Fibroblast of skin of right quadriceps (primary cell): ENCODE data around the gene IRX1.
A peak's percentile ranks its signal among the peaks of the same experiment; 100 is the strongest.

Experiments used
- DNase-seq: peaks from one replicate; pipeline ENCODE4 v3.0.0-alpha.2; 2013

The IRX1 gene

DNA sequence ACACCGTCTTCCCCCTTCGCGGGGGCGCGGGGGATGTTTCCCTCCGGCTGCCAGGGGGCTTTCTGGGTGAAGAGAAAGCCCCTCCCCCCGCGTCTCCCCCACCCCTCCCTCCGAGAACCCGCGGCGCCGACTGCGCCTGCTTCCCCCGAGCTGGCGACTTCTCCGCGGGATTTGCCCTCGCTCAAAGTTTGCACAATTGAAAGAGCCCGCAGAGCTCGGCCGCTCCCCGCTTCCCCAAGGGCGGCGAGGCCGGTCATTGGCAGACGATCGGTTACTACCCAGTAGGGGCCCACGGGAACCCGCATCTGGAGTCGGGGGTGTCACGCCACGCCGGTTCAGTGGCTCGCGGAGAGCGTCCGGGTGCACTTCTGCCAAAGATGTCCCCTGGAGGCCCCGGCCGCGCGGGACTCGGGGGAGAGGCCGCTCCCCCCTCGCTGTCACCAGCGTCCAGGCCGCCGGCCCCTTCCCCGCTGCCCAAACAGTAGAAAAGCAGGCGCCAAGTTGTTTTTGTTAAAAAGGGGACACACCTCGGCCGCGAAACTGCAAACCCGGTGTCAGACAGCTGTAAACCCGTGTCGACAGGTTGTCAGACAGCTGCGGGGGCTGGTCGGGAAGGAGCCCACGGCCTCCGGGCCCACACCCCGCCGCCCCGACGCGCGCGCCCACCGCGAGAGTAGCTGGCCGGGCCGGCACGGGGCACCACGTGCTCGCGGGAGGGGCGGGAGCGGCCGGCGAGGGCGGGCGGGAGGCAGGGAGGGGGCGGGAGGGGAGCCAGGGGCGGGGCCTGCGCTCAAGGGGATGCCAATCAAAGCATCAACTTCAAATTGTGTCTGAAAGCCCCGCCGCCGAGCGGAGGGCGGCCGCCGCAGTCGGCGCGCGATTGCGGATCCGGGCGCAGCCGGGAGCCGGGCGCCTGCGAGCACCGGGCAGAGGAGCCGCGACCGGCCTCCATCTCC, at the start of gene IRX1:
Gene IRX1, plus strand, starts transcription at position 827 of the 956 bp plus-strand sequence. CDS start 274 bp downstream, outside the sequence.
- DNase-seq, result peak; percentile 83

- DNase-seq, result no peak
Measured at GRCh38 chr5:3546028-3546427, 49.6 kb upstream of the IRX1 start.

- no peak for DNase-seq
Measured at GRCh38 chr5:3564116-3564515, 31.5 kb upstream of the IRX1 start.

DNA sequence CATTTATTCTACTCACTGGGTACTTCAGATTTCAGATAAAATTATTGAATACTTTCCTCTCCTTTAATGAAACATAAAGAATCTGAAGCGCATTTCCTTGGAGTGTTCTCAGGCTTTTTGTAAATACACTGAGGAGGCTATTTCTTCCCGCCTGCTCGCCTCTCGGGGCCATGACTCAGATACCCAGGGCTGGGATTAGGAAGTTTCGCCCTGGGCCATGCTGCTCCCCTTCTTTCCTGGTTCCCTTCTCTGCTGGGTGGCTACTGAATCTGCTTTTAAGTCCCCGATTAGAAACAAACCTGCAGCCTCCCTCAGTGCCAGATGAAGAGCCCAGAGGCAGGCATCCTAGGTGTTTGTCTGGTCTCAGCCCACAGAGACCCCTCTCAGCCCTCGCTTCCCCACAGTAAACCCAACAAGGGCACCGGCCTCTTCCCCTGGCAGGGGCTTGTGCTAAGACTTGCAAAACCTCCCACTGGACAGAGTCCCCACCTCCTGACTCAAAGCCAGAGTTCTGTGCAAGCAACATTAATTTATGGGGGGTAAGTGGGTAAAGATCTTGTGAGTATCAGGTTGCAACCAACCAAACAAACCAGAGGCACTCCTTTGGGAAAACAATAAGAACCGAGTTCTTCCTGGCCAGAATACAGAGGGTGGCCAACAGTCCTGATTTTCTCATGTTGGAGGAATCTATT, 30.7 kb upstream of the IRX1 start:
- DNase-seq, result no peak

- DNase-seq, result no peak
Measured at GRCh38 chr5:3584724-3585531, 10.7 kb upstream of the IRX1 start.

- no peak for DNase-seq
Measured at GRCh38 chr5:3590161-3590966, 5.3 kb upstream of the IRX1 start.

DNA sequence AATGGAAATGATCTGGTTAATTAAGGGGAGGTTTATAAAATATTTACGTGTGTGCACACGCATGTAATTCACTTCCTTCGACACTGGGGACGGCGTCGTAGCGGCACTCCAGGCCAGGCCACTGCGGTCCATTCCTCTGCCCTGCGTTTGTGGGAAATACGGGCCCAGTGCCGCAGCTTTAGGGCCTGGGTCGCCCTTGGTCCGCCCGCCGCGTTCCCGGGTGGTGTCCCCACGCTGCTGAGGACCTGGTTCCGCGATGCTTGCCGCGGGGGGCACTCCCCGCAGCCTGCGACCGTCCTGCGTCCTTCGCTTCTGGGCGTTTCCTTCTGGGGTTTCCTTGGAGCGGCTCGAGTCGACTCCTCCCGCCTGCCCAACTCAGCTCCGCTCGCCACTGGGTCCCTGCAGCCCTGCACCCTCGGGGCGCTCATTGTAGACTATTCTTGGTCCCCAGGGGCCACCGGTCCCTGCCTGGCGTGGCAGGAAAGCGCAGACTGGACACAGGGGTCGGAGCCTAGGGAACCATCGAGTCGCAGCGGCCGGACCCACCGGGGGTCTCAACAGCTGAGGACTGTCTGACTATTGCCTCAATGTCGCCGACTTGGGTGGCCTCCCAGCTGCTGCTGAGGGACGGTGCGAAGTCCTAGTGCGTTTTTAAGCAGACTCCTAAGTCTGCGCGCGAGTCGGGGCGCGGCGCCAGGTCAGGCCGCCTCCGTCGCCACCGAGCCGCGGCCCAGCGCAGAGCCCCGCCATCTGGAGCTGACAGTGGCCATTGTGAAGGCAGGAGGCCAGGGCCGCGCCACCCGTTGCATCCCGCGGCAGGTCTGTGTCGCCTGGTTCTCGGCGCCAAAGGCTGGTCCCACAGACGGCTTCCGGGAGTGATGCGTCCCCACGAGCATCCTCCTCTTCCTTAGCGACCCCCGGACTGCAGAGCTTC, 4.4 kb upstream of the IRX1 start:
- DNase-seq, result no peak

GRCh38 chr5:3592298-3592697, 3.3 kb upstream of the IRX1 start:
- no peak for DNase-seq

GRCh38 chr5:3593771-3594509, 1.7 kb upstream of the IRX1 start:
- peak; percentile 82 for DNase-seq

DNA sequence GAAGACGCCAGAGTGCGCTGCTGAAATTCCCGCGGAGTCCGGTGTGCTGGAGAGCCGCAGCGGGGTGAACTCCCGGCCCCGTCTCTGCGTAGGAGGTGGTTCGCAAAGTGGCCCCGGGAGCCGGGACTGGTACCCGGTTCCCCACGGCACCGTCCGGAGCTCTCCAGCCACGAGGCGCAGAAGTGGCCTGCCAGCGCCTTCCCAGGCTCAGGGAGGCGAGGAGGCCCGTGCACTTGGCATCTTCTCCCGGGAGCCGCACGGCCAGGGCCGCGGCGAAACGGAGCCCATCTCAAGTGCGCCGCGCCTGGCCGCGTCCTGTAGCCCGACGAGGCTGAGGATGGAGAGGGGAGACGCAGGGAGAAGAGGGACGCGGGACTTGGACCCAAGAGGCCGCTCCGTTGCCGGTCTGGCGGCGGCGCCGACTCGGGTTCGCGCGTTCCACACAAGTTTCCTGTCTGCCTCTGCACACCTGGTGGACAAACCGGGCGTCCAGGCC, 1.1 kb upstream of the IRX1 start:
- peak; percentile 51 for DNase-seq

DNA sequence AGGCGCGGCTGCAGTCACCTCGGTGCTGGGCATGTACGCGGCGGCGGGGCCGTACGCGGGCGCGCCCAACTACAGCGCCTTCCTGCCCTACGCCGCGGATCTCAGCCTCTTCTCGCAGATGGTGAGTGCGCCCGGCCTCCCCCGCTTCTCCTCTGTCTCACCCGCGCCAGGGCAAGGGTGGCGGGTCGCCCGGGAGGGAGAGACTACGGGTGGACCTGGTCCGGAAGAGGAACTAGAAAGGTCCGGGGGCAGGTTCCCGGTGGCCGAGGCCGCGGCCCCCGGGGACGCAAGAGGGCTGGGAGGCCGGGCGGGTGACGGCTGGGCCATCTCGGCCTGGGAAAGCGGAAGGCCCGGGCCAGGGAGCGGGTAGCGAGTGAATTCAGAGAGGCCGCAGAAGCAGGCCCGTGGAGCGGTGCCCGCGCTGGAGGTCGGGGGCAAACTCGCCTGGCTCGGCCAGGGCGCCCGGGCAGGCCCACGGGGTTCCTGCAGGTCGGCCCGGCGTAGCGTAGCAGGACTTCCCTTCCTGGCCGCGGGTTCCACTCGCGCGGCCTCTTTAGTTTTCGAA, 711 bp downstream of the IRX1 start:
- no peak for DNase-seq

- no peak for DNase-seq
Measured at GRCh38 chr5:3596857-3597166, 1.2 kb downstream of the IRX1 start.

DNA sequence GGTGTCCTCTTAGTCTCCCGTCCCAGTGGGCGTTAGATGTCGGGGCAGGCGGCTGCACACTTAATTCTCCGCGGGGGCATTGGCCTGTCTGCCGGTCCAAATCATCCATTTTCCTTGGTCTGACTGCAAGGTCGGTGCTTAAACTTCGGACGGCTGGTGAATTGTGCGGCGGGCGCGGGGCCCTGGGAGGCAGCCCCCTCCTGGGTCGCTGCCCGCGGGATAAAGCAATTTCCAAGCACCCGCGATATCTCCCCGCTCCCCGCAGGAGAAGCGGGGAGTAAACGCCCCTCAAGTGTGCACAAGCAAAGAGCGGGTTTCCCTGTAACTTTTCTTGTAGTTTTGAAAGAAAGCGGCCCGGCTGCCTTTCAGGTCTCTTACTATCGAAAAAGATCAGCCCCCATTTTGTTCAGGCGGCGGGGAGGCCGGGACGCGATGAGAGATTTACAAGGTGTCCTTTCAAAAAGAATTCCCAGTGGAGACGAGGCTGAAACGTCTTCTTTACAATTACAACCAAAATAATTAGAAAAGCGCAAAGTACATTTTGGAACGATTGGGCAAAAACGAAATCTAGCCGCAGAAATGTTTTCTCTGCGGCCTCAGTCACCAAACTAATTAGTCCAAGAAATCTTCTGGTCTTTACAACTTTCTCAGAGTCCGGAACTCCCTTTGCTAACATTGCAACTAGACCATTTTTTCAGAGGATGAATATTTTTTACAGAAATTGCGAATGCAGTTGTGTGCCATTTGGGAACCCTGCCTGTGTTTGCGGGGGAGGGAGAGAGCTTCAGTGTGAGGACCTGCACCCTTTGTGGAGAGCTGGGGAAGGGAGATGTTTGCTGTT, 1.8 kb downstream of the IRX1 start:
- peak; percentile 61 for DNase-seq

GRCh38 chr5:3598207-3598606, 2.6 kb downstream of the IRX1 start:
- DNase-seq, result peak; percentile 50

- peak; percentile 51 for DNase-seq
Measured at GRCh38 chr5:3598769-3599211, 3.2 kb downstream of the IRX1 start.

GRCh38 chr5:3599226-3600105, 3.8 kb downstream of the IRX1 start:
- DNase-seq, result peak; percentile 73

DNA sequence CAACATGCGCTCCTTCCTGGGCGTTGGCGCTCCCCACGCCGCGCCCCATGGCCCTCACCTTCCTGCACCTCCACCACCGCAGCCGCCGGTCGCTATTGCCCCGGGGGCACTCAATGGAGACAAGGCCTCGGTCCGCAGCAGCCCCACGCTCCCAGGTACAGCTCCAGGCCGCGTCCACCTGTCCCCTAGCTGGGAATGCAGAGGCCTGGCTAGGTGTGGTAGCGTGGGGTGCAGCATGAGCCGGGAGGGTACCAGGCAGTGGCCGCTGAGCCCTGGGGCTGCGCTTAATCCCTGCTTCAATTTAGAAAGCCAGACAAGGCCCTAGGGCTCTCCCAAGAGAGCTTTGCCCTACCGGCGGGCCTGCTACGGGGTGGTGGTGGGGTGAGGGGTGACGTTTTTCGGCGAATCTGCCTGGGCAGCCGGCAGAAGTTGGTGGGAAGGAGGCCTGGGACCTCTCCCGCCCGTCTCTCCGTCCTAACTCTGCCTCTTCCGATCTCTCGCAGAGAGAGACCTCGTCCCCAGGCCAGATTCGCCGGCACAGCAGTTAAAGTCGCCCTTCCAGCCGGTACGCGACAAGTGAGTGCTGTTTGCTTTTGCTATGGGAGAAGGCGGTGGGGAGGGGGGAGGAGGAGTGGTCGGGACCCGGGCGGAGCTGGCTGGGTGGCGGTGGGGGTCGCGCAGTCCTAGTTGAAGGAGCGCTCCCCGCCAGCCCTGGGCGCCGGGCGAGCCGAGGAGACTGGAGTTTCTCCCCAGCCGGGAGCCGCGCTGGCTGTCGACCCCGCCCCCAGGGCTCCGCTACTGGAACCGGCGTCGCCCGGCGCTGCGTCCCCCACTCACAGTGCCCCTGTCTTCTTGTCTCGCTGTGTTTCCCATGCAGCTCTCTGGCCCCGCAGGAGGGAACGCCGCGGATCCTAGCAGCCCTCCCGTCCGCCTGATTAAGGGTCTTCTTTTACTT, 4.8 kb downstream of the IRX1 start:
- DNase-seq, result peak; percentile 65
